ENCODE data around the gene SEMA5A.

SEMA5A gene

DNA sequence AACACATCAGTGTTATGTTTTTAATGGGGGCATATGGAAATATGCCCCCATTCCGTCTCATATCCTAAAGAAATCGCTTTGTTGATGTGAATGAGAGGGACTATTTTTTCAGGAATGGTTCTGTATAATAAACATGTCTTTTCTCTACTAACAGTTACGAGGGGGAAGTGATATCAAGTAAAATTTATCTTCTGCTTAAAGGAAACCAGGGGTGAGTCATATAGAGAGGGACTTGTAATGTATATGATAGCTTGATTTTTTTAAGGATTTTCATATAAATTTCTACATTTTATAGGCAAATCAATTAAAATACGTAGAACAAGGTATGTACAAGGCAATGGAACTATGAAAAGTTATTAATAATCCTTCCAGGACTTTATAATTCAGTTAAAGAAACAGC lies 207.1 kb downstream of the SEMA5A start:
- Histone ChIP-seq H3K4me2 (ENCODE audit: low read length) (no peak overlapping the region), H3K27me3 (ENCODE audit: control insufficient read depth, insufficient read depth, low read length) (no peaks in the 10 kb centered on the region), H2AFZ (no peak overlapping the region), H3K36me3 (ENCODE audit: control insufficient read depth, insufficient read depth, low read length) (no peaks in the 10 kb centered on the region), H3K9ac (no peak overlapping the region), H3K4me1 (no peaks in the 10 kb centered on the region), H3K4me3 (ENCODE audit: low read depth, low read length) (no peak overlapping the region), H3K79me2 (no peaks in the 10 kb centered on the region), H3K9me3 (ENCODE audit: control insufficient read depth, low read length) (no peaks in the 10 kb centered on the region), H3K27ac (no peak overlapping the region)
- TF ChIP-seq, protein P1, sequence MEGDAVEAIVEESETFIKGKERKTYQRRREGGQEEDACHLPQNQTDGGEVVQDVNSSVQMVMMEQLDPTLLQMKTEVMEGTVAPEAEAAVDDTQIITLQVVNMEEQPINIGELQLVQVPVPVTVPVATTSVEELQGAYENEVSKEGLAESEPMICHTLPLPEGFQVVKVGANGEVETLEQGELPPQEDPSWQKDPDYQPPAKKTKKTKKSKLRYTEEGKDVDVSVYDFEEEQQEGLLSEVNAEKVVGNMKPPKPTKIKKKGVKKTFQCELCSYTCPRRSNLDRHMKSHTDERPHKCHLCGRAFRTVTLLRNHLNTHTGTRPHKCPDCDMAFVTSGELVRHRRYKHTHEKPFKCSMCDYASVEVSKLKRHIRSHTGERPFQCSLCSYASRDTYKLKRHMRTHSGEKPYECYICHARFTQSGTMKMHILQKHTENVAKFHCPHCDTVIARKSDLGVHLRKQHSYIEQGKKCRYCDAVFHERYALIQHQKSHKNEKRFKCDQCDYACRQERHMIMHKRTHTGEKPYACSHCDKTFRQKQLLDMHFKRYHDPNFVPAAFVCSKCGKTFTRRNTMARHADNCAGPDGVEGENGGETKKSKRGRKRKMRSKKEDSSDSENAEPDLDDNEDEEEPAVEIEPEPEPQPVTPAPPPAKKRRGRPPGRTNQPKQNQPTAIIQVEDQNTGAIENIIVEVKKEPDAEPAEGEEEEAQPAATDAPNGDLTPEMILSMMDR (IDR thresholded peaks at IDR 0.05) = no peak

DNA sequence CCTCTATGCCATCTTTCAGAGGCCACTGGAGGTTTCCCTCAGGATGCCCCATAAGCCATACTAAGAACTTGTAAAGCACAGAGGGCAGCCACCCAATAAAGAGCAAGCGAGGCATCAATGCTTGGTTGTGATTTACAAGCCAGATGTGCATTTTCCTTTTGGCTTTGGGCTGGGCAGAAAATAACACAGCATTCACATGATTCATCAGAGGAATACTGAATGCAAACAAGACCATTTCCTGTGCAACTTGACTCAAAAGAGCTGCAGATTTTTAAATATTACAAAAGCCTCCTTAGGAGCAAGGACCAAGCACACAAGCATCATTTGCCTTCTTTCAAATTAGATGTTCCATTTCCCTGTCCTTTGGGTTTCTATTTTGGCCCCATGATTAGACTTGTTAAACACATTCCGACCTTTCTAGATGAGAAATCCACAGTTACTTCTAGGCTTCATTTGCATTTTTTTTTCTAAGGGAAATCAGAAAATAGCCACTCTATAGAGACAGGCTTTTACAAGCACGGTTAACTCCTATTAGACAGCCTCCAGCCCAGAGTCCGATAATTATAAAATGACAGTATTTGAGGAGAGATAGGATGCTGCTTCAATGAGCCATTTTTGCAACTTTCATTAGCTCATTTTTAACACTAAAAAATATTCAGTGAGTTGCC lies 207.8 kb downstream of the SEMA5A start:
- Histone ChIP-seq H2AFZ (no peak overlapping the region), H3K27me3 (ENCODE audit: control insufficient read depth, insufficient read depth, low read length) (no peaks in the 10 kb centered on the region), H3K4me3 (ENCODE audit: low read depth, low read length) (no peak overlapping the region), H3K4me1 (no peaks in the 10 kb centered on the region), H3K36me3 (ENCODE audit: control insufficient read depth, insufficient read depth, low read length) (no peaks in the 10 kb centered on the region), H3K9ac (no peak overlapping the region), H3K9me3 (ENCODE audit: control insufficient read depth, low read length) (no peaks in the 10 kb centered on the region), H3K27ac (no peak overlapping the region), H3K4me2 (ENCODE audit: low read length) (no peak overlapping the region), H3K79me2 (no peaks in the 10 kb centered on the region)
- TF ChIP-seq, protein P1 (IDR thresholded peaks at IDR 0.05) = no peak

DNA sequence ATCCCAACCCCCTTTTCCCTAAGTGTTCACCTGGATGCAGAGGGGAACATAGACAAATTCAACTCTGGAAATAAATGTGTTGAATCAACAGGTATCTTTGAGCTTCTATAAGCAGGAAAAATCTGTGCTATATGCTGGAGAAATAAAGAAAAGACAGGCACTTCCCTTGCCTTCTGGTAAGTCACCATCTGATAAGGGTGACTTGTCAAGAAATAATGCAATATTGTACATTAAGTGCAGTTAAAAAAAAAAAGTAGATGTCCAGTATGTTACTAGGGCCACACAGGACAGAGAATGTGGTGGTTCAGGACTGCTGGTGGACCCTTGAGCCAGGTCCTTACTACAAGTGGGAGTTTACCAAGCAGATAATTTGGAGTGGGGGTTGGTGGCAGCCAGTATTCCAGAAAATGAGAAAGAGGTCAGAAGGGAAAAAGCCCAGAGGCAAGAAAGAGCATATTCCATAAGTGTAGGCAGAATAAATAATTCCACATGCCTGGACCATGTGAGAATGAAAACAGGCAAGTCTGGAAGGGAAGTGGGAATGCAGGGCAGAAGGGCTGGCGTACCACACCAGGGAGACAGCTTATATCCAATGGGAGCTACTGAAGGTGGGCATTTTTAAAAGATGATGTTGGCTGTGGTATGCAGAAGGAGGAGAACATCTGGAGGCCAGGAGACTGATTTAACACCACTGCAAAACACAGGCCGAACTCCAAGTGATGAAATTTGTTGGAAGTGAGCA lies 209.9 kb downstream of the SEMA5A start:
- H3K4me3 ChIP-seq (ENCODE audit: low read depth, low read length) = no peak overlapping the region

DNA sequence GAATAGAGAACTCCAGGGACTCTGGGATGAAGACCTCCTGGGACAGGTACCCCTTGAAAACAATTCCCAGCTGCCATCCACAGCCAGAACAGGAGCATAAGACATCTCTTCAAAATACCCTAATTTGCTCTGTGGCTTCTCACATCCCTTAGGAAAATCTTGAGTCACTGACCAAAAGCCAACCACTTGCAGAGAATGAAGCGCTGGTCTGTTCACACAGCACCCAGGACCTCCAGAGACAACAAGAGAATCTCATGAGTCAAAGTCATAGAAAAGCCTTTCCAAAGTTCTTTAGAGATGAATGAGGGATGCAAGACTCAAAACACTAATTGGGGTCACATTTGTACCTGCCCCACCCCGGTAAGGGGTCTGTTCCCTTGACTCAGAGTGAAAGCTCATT lies 210.6 kb downstream of the SEMA5A start:
- Histone ChIP-seq H3K79me2 (no peaks in the 10 kb centered on the region), H3K4me1 (no peaks in the 10 kb centered on the region)
- TF ChIP-seq, protein P1 (IDR thresholded peaks at IDR 0.05) = no peak

More for the DNA sequence above, 209.9 kb downstream of the SEMA5A start:
- H3K4me1 ChIP-seq = no peaks in the 10 kb centered on the region
- H3K27ac ChIP-seq = no peak overlapping the region
- H3K36me3 ChIP-seq (ENCODE audit: control insufficient read depth, insufficient read depth, low read length) = no peaks in the 10 kb centered on the region
- no peak overlapping the region for H2AFZ ChIP-seq
- no peak overlapping the region for H3K9ac ChIP-seq
- H3K79me2 ChIP-seq = no peaks in the 10 kb centered on the region
- no peaks in the 10 kb centered on the region for H3K27me3 ChIP-seq (ENCODE audit: control insufficient read depth, insufficient read depth, low read length)
- TF ChIP-seq, protein P1 (IDR thresholded peaks at IDR 0.05) = no peak
- no peaks in the 10 kb centered on the region for H3K9me3 ChIP-seq (ENCODE audit: control insufficient read depth, low read length)
- H3K4me2 ChIP-seq (ENCODE audit: low read length) = no peak overlapping the region

More for the DNA sequence above, 210.6 kb downstream of the SEMA5A start:
- Histone ChIP-seq H3K27ac (no peak overlapping the region), H3K36me3 (ENCODE audit: control insufficient read depth, insufficient read depth, low read length) (no peaks in the 10 kb centered on the region), H3K9ac (no peak overlapping the region), H3K4me3 (ENCODE audit: low read depth, low read length) (no peak overlapping the region), H2AFZ (no peak overlapping the region), H3K9me3 (ENCODE audit: control insufficient read depth, low read length) (no peaks in the 10 kb centered on the region), H3K4me2 (ENCODE audit: low read length) (no peak overlapping the region), H3K27me3 (ENCODE audit: control insufficient read depth, insufficient read depth, low read length) (no peaks in the 10 kb centered on the region)
